Liver (tissue), 9 donors: ENCODE measurements around the gene NKX2-3. TPM values are rescaled to one million over a fixed set of nuclear protein-coding genes. Genes with fewer than 3 reads are reported as not detected.
A peak's percentile ranks its signal among the peaks of the same experiment; 100 is the strongest.

Source experiments
- DNase-seq: peaks from one replicate; pipeline ENCODE4 v3.0.0-alpha.2; 2017; ENCODE audit warnings: low spot score
- H3K27ac ChIP-seq, 2 donors: one replicate each; pipeline ENCODE4 v1.7.0; 2013; ENCODE audit warnings: inconsistent platforms in 2 of 2, low read length in 2 of 2, control low read depth in 1 of 2, low read depth in 1 of 2, mild to moderate bottlenecking in 1 of 2
- H3K27me3 ChIP-seq, 4 donors: one replicate each; pipeline versions ENCODE4 v1.6.1 to v1.7.0; 2013; ENCODE audit warnings: low read length in 3 of 4, inconsistent platforms in 1 of 4, mild to moderate bottlenecking in 1 of 4, moderate library complexity in 1 of 4; ENCODE audit not compliant: control insufficient read depth in 4 of 4, insufficient read depth in 4 of 4
- H3K36me3 ChIP-seq, 4 donors: one replicate each; pipeline versions ENCODE4 v1.6.1 to v1.7.0; 2013; ENCODE audit warnings: low read length in 3 of 4, mild to moderate bottlenecking in 3 of 4, low read depth in 1 of 4, moderate library complexity in 1 of 4; ENCODE audit not compliant: control insufficient read depth in 4 of 4, insufficient read depth in 3 of 4
- H3K4me1 ChIP-seq, 4 donors: one replicate each; pipeline versions ENCODE4 v1.6.1 to v1.7.0; 2013; ENCODE audit warnings: low read length in 3 of 4, mild to moderate bottlenecking in 3 of 4, moderate library complexity in 1 of 4; ENCODE audit not compliant: control insufficient read depth in 4 of 4, insufficient read depth in 4 of 4
- H3K4me3 ChIP-seq, 3 donors: one replicate each; pipeline versions ENCODE4 v1.6.1 to v1.7.0; 2013; ENCODE audit warnings: low read length in 3 of 3, control low read depth in 1 of 3, low read depth in 1 of 3, mild to moderate bottlenecking in 1 of 3
- H3K9ac ChIP-seq, 2 donors: one replicate each; pipeline ENCODE4 v1.7.0; 2013; ENCODE audit warnings: low read length in 2 of 2, mild to moderate bottlenecking in 2 of 2, moderate library complexity in 2 of 2, control low read depth in 1 of 2, low read depth in 1 of 2
- H3K9me3 ChIP-seq, 4 donors: one replicate each; pipeline versions ENCODE4 v1.6.1 to v1.7.0; 2013; ENCODE audit warnings: low read length in 3 of 4; ENCODE audit not compliant: control insufficient read depth in 4 of 4
- EGR1 ChIP-seq, 2 donors: IDR thresholded peaks; 2 replicates each; pipeline ENCODE4 v1.6.1; 2016 to 2018; ENCODE audit warnings: antibody characterized with exemption in 2 of 2, low read depth in 2 of 2
- FOXA1 ChIP-seq: IDR thresholded peaks from 2 replicates; pipeline ENCODE4 v1.6.1; 2016; ENCODE audit warnings: antibody characterized with exemption
- GABPA ChIP-seq, 2 donors: IDR thresholded peaks in 1 of 2; conservative IDR thresholded peaks in 1 of 2; 2 replicates each; pipeline ENCODE4 v1.6.1; 2016; ENCODE audit warnings: antibody characterized with exemption in 2 of 2, mild to moderate bottlenecking in 1 of 2, moderate library complexity in 1 of 2
- HNF4A ChIP-seq, 2 donors: conservative IDR thresholded peaks; 2 replicates each; pipeline ENCODE4 v1.6.1; 2016; ENCODE audit warnings: antibody characterized with exemption in 2 of 2, mild to moderate bottlenecking in 2 of 2
- JUND ChIP-seq, 2 donors: IDR thresholded peaks; 2 replicates each; pipeline ENCODE4 v1.6.1; 2016; ENCODE audit warnings: antibody characterized with exemption in 2 of 2
- NR2F2 ChIP-seq: IDR thresholded peaks from 2 replicates; pipeline ENCODE4 v1.6.1; 2016; ENCODE audit warnings: antibody characterized with exemption
- RAD21 ChIP-seq, 2 donors: IDR thresholded peaks; 2 replicates each; pipeline ENCODE4 v1.6.1; 2016; ENCODE audit warnings: antibody characterized with exemption in 2 of 2, mild to moderate bottlenecking in 2 of 2
- SP1 ChIP-seq: IDR thresholded peaks from 2 replicates; pipeline ENCODE4 v1.6.1; 2018; ENCODE audit warnings: antibody characterized with exemption, mild to moderate bottlenecking
- TAF1 ChIP-seq: conservative IDR thresholded peaks from 2 replicates; pipeline ENCODE4 v1.6.1; 2016; ENCODE audit warnings: antibody characterized with exemption, mild to moderate bottlenecking
- YY1 ChIP-seq: IDR thresholded peaks from 2 replicates; pipeline ENCODE4 v1.6.1; 2016; ENCODE audit warnings: antibody characterized with exemption, mild to moderate bottlenecking
- WGBS: extraction: QIAGEN DNeasy Blood & Tissue Kit; methylation state at CpG from one replicate; pipeline ENCODE4 v1.1.7; 2013; 5-methylcytosine and 5-hydroxymethylcytosine counted together
- polyA plus RNA-seq, 2 donors: library from polyadenylated mRNA; stranded (reverse) in 1 of 2; unstranded in 1 of 2; fragments of 200-250 nt in 1 of 2; fragments of >200 nt in 1 of 2; fragmentation: Nextera tagmentation in 1 of 2; extraction: Ambion mirVana in 1 of 2; gene quantifications; one replicate each; pipeline versions ENCODE4 v1.2.1 to v1.2.3, GENCODE V29; 2013 to 2015
- total RNA-seq, 2 donors: library from RNA; depleted of rRNA; stranded (reverse); fragments of >200 nt; gene quantifications; one replicate each; pipeline ENCODE4 v1.2.3, GENCODE V29; 2014
- TF ChIP-seq, protein P1 (sequence below): IDR thresholded peaks from 2 replicates; pipeline ENCODE4 v1.6.1; 2016; ENCODE audit warnings: antibody characterized with exemption, mild to moderate bottlenecking
- TF ChIP-seq, protein P2 (sequence below): IDR thresholded peaks from 2 replicates; pipeline ENCODE4 v1.6.1; 2016; ENCODE audit warnings: antibody characterized with exemption
- TF ChIP-seq, protein P3 (sequence below): IDR thresholded peaks from 2 replicates; pipeline ENCODE4 v1.6.1; 2016; ENCODE audit warnings: antibody characterized with exemption
- TF ChIP-seq, protein P4 (sequence below): fragments of 150-350 bp; IDR thresholded peaks from 2 replicates; pipeline ENCODE4 v1.5.1; 2017; ENCODE audit warnings: improper control_type of control experiment, low read depth, low read length; ENCODE audit not compliant: missing input control
- TF ChIP-seq, protein P5 (sequence below): IDR thresholded peaks from 2 replicates; pipeline ENCODE4 v1.6.1; 2016; ENCODE audit warnings: antibody characterized with exemption
- donor health status: healthy.
- donor health status: healthy.
- donor health status: healthy.
- donor health status: healthy.
- donor health status: healthy.

Gene NKX2-3
- total and polyA plus RNA-seq, 4 donors: 0.06 to 0.09 TPM; not detected in 2

DNA sequence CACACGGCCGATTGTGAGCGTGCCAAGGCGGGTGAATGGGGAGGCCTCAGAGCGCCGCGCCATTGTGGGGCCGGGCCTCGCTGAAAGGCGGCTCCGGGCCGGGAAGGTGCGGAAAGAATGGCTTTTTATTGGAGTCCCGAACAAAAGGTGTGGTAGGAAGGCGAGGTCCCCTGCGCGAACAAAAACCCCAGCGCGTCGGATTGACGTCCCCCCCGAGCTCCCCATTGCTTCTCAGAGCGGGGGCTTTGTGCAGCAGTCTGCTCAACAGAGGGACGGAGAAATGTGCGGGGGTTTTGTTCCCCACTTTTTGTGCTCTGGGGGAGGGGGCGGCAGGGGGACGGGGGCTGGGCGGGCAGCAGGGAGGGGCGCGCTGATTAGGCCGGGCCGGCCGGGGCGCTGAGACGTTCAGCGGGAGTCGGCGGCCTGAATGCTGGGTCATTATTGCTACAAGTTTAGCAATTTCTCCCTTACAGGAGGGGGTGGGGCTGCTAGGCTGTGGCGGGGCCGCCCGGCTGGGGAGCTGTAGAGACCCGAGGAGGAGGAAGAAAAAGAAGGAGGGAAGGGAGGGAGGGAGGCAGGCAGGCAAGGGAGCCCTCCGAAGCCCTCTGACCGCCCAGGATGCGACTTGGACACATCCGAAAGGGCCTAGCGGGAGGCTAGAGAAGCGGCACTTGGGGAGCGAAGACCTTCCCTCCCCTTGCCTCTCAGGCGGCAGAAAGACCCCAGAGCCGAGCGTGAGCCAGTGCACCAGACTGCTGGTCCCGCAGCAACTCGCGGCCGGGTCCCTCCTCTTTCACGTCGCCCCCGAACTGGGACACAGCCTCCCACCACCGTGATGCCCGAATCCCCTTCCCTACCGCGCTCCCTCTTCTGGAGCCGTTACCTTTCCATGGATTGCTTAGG is 4.6 kb downstream of the NKX2-3 start:
- TF ChIP-seq YY1 (no peak), EGR1 (IDR thresholded peaks at IDR 0.05; ENCODE audit: low read depth in 2 of 2) (no peak), RAD21 (IDR thresholded peaks at IDR 0.05) (no peak), TAF1 (no peak), HNF4A (conservative IDR thresholded peaks at IDR 0.05) (no peak), GABPA (IDR thresholded peaks at IDR 0.05 in 1 of 2, conservative IDR thresholded peaks at IDR 0.05 in 1 of 2) (no peak)
- TF ChIP-seq, protein P1, sequence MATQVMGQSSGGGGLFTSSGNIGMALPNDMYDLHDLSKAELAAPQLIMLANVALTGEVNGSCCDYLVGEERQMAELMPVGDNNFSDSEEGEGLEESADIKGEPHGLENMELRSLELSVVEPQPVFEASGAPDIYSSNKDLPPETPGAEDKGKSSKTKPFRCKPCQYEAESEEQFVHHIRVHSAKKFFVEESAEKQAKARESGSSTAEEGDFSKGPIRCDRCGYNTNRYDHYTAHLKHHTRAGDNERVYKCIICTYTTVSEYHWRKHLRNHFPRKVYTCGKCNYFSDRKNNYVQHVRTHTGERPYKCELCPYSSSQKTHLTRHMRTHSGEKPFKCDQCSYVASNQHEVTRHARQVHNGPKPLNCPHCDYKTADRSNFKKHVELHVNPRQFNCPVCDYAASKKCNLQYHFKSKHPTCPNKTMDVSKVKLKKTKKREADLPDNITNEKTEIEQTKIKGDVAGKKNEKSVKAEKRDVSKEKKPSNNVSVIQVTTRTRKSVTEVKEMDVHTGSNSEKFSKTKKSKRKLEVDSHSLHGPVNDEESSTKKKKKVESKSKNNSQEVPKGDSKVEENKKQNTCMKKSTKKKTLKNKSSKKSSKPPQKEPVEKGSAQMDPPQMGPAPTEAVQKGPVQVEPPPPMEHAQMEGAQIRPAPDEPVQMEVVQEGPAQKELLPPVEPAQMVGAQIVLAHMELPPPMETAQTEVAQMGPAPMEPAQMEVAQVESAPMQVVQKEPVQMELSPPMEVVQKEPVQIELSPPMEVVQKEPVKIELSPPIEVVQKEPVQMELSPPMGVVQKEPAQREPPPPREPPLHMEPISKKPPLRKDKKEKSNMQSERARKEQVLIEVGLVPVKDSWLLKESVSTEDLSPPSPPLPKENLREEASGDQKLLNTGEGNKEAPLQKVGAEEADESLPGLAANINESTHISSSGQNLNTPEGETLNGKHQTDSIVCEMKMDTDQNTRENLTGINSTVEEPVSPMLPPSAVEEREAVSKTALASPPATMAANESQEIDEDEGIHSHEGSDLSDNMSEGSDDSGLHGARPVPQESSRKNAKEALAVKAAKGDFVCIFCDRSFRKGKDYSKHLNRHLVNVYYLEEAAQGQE: no peak
- TF ChIP-seq, protein P2, sequence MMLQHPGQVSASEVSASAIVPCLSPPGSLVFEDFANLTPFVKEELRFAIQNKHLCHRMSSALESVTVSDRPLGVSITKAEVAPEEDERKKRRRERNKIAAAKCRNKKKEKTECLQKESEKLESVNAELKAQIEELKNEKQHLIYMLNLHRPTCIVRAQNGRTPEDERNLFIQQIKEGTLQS: no peak
- DNase-seq: no peak
- Histone ChIP-seq H3K27ac (no peak overlapping the region), H3K27me3 (peaks cover 3 to 49% (median 31%) of the 10 kb centered on the region in 4 donors), H3K36me3 (no peaks in the 10 kb centered on the region), H3K4me1 (peaks cover 22 to 37% (median 30%) of the 10 kb centered on the region in 4 donors), H3K9ac (no peak overlapping the region), H3K9me3 (peaks cover 0 to 4% (median 0%) of the 10 kb centered on the region in 4 donors), H3K4me3 (peak overlapping the region in 1 of 3 donors; percentile 44)
- 7% methylated on average over 64 of the region's 64 CpGs for WGBS

DNA sequence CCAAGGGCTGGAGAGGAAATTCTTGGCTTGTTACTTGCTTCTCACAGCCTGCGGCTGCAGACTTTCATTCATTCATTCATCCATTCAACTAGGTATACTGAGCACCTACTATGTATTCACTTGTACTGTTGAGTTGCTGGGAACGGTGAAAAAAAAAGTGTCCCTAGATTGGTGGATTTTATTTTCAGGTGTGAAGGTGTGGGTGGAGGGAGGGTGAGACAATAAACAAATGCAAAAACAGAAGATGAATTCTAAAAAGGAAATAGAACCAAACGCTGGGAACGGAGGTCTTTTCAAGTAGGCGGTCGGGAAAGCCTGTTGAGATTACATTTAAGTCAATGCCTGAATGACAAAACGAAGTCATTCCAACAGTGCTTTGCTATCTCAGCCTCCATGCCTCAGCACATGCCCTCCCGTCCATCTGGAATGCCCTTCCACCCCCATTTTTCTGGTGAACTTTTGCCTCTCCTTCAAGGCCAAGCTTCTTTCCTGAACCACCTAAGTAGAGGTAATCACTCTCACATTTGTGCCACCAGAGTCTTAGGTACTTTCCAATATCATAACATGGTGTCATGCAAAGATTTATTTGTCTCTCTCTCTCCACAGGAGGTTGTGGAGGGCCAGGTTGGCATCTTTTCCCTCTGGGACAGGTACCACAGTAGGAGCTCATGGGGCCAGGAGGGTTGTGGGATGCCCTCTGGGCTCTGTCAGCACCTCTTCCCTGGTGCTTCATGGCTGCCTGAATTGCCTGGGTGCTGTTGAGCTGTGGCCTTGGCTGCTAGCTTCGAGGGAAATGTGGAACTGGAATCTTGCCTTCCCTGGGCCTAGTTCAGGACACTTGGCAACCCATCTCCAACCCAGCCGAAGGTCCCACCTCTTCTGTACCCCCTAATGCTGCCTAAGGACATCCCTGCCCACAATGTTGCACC is 5.5 kb downstream of the NKX2-3 start:
- no peaks in the 10 kb centered on the region for H3K36me3 ChIP-seq
- no peak overlapping the region for H3K9ac ChIP-seq
- no peak for DNase-seq
- H3K4me1 ChIP-seq: peaks cover 22 to 32% (median 30%) of the 10 kb centered on the region in 4 donors
- H3K27me3 ChIP-seq: peaks cover 3 to 45% (median 29%) of the 10 kb centered on the region in 4 donors
- no peak overlapping the region for H3K4me3 ChIP-seq
- 34% methylated on average over 10 of the region's 10 CpGs for WGBS
- no peak overlapping the region for H3K27ac ChIP-seq
- H3K9me3 ChIP-seq: peaks cover 0 to 4% (median 0%) of the 10 kb centered on the region in 4 donors
- TF ChIP-seq RAD21 (IDR thresholded peaks at IDR 0.05): no peak
- no peak for TF ChIP-seq TAF1
- TF ChIP-seq EGR1 (IDR thresholded peaks at IDR 0.05; ENCODE audit: low read depth in 2 of 2): no peak
- no peak for TF ChIP-seq SP1
- TF ChIP-seq, protein P3, sequence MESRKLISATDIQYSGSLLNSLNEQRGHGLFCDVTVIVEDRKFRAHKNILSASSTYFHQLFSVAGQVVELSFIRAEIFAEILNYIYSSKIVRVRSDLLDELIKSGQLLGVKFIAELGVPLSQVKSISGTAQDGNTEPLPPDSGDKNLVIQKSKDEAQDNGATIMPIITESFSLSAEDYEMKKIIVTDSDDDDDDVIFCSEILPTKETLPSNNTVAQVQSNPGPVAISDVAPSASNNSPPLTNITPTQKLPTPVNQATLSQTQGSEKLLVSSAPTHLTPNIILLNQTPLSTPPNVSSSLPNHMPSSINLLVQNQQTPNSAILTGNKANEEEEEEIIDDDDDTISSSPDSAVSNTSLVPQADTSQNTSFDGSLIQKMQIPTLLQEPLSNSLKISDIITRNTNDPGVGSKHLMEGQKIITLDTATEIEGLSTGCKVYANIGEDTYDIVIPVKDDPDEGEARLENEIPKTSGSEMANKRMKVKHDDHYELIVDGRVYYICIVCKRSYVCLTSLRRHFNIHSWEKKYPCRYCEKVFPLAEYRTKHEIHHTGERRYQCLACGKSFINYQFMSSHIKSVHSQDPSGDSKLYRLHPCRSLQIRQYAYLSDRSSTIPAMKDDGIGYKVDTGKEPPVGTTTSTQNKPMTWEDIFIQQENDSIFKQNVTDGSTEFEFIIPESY: no peak
- TF ChIP-seq, protein P2: no peak
- TF ChIP-seq HNF4A (conservative IDR thresholded peaks at IDR 0.05): no peak
- no peak for TF ChIP-seq FOXA1
- TF ChIP-seq, protein P1: no peak
- no peak for TF ChIP-seq JUND (IDR thresholded peaks at IDR 0.05)
- TF ChIP-seq, protein P4, sequence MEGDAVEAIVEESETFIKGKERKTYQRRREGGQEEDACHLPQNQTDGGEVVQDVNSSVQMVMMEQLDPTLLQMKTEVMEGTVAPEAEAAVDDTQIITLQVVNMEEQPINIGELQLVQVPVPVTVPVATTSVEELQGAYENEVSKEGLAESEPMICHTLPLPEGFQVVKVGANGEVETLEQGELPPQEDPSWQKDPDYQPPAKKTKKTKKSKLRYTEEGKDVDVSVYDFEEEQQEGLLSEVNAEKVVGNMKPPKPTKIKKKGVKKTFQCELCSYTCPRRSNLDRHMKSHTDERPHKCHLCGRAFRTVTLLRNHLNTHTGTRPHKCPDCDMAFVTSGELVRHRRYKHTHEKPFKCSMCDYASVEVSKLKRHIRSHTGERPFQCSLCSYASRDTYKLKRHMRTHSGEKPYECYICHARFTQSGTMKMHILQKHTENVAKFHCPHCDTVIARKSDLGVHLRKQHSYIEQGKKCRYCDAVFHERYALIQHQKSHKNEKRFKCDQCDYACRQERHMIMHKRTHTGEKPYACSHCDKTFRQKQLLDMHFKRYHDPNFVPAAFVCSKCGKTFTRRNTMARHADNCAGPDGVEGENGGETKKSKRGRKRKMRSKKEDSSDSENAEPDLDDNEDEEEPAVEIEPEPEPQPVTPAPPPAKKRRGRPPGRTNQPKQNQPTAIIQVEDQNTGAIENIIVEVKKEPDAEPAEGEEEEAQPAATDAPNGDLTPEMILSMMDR: no peak
- no peak for TF ChIP-seq YY1
- TF ChIP-seq, protein P5, sequence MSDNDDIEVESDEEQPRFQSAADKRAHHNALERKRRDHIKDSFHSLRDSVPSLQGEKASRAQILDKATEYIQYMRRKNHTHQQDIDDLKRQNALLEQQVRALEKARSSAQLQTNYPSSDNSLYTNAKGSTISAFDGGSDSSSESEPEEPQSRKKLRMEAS: no peak
- TF ChIP-seq NR2F2: no peak
